Measurements from ENCODE around the gene NID2. TPM values are rescaled to one million over a fixed set of nuclear protein-coding genes. Genes with fewer than 3 reads are reported as not detected.

NID2 gene
- total and polyA plus RNA-seq, 10 of the 15 experiments (the other 5 are each of a cell fraction or from before 2014, with no cell fraction given), result 0.04 to 0.49 (median 0.23) TPM; not detected in 3

GRCh38 chr14:52079239-52079959 is 10.5 kb upstream of the NID2 start:
- TF ChIP-seq TCF7 (IDR thresholded peaks at IDR 0.05; ENCODE audit: borderline replicate concordance) (no peak), ZNF592 (IDR thresholded peaks at IDR 0.05) (no peak), SIX5 (IDR thresholded peaks at IDR 0.05; ENCODE audit: low read depth, low read length, severe bottlenecking) (no peak), NFIC (IDR thresholded peaks at IDR 0.05; ENCODE audit: low read depth, low read length) (no peak), RAD51 (IDR thresholded peaks at IDR 0.05) (no peak), FOXK2 (IDR thresholded peaks at IDR 0.05) (no peak), DPF2 (IDR thresholded peaks at IDR 0.05) (no peak), SRF (IDR thresholded peaks at IDR 0.05; ENCODE audit: low read depth in 2 of 2, low read length in 2 of 2) (no peak), SREBF2 (IDR thresholded peaks at IDR 0.05; ENCODE audit: low read length) (no peak), JUNB (IDR thresholded peaks at IDR 0.05) (no peak), EZH2 (IDR thresholded peaks at IDR 0.05; ENCODE audit: borderline replicate concordance, control insufficient read depth, low read depth, low read length) (no peak), SMC3 (IDR thresholded peaks at IDR 0.05; ENCODE audit: borderline replicate concordance, low read length) (no peak), IRF3 (IDR thresholded peaks at IDR 0.05) (no peak), NR2F1 (conservative IDR thresholded peaks at IDR 0.05) (no peak), IRF5 (IDR thresholded peaks at IDR 0.05; ENCODE audit: borderline replicate concordance) (no peak), ZBTB33 (IDR thresholded peaks at IDR 0.05) (no peak), MTA3 (IDR thresholded peaks at IDR 0.05; ENCODE audit: borderline replicate concordance, low read length) (no peak)

More at GRCh38 chr14:52079239-52079959, 10.5 kb upstream of the NID2 start:
- no TSS peak for BruUV-seq (replicated peaks)
- H3K4me1 ChIP-seq (ENCODE audit: control insufficient read depth, insufficient read depth, low read length), result no peaks in the 10 kb centered on the region
- RAD21 ChIA-PET (ENCODE audit: unreplicated experiment), result interaction anchor here (1.0 kb wide), 1 partner anchor 8 kb away, joined by 3 read pairs; no protein-coding TSS in a partner anchor
- DNase-seq (ENCODE audit: low read depth, low spot score) (no peak), ATAC-seq (no peak), FAIRE-seq (no peak)
- no peak overlapping the region for H2AFZ ChIP-seq (ENCODE audit: control insufficient read depth, low read depth, low read length)
- in situ Hi-C loops (cut with MboI) (no loop called here), intact Hi-C loops (cut with micrococcal nuclease; ENCODE audit: unreplicated experiment) (no loop called here)
- H3K4me3 ChIP-seq, result no peak overlapping the region
- no peaks in the 10 kb centered on the region for H4K20me1 ChIP-seq (ENCODE audit: control insufficient read depth, insufficient read depth)
- CTCF ChIA-PET, result interaction anchor here (0.6 kb wide), 1 partner anchor 184 kb away, joined by 3 read pairs; no protein-coding TSS in a partner anchor
- H3K27me3 ChIP-seq (replicated peaks in 1 of 2; ENCODE audit: control insufficient read depth in 2 of 2, insufficient read depth in 2 of 2, low read length in 1 of 2), result peaks cover 0 to 3% of the 10 kb centered on the region in 2 experiments; a peak in 2 of 4 replicates
- no peak overlapping the region for H3K9ac ChIP-seq (ENCODE audit: control insufficient read depth, insufficient read depth, low read length)
- POLR2A ChIA-PET, result no interaction called here
- WGBS (ENCODE audit: insufficient coverage, insufficient replicate concordance, low lambda C conversion rate, missing lambda C conversion rate), result 34% methylated on average over 7 of the region's 7 CpGs
- no peak overlapping the region for H3K4me2 ChIP-seq (ENCODE audit: control insufficient read depth, insufficient read depth)
- H3K79me2 ChIP-seq (ENCODE audit: control insufficient read depth, insufficient read depth, low read length), result no peaks in the 10 kb centered on the region
- SMC1A ChIA-PET (ENCODE audit: uncharacterized antibody, unreplicated experiment), result no interaction called here
- no peaks in the 10 kb centered on the region for H3K36me3 ChIP-seq (ENCODE audit: control insufficient read depth in 2 of 2, insufficient read depth in 2 of 2, low read length in 1 of 2)
- H3K27ac ChIP-seq (ENCODE audit: control insufficient read depth, insufficient read depth), result no peak overlapping the region
- H3K9me3 ChIP-seq (replicated peaks; ENCODE audit: control insufficient read depth, insufficient read depth, low read length), result no peaks in the 10 kb centered on the region

All from GM12878 (cell line).